Measurements from ENCODE around the gene USP24. TPM values are rescaled to one million over a fixed set of nuclear protein-coding genes. Genes with fewer than 3 reads are reported as not detected.

The USP24 gene
- polyA plus RNA-seq, 1 of the 3 experiments (the other 2 are of a cell fraction), result 8.1 TPM

DNA sequence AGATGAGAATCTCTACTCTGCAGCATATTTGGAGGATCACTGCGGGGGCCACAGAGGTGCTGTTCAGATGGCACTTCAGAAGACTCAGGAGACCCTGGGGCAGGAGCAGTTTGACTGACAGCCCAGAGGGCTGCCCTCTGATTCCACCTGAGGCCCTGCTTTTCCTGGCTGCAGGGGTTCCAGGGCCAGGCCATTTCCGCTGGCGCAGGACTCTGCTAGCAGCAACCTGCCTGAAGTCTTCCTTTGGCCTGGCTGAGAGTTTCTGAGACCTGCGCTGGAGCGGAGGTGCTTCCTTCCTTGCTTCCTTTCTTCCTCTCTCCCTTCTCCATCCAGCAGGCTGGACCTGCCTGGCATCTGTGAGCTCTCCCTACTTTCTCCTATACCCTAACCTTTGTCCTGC is 164.0 kb downstream of the USP24 start:
- H3K79me2 ChIP-seq (ENCODE audit: insufficient read depth), result no peaks in the 10 kb centered on the region
- H3K27ac ChIP-seq (ENCODE audit: low read depth in 2 of 2, low read length in 1 of 2), result no peak overlapping the region
- DNase-seq, result no peak
- H3K9me2 ChIP-seq, result no peaks in the 10 kb centered on the region
- H3K27me3 ChIP-seq (ENCODE audit: insufficient read depth), result no peaks in the 10 kb centered on the region
- no peaks in the 10 kb centered on the region for H3K36me3 ChIP-seq (replicated peaks in 1 of 2; ENCODE audit: control insufficient read depth in 1 of 2, insufficient read depth in 2 of 2, low read length in 1 of 2)
- no peak overlapping the region for H3K4me3 ChIP-seq (ENCODE audit: low read depth in 2 of 2, low read length in 1 of 2)
- H3K9ac ChIP-seq, result no peak overlapping the region
- no peaks in the 10 kb centered on the region for H3F3A ChIP-seq (replicated peaks; ENCODE audit: insufficient read depth)
- peaks cover 0 to 28% of the 10 kb centered on the region in 2 experiments; a peak in 1 of 4 replicates for H3K4me1 ChIP-seq (ENCODE audit: control insufficient read depth in 1 of 2, insufficient read depth in 2 of 2, low read depth in 1 of 2, low read length in 1 of 2)
- H2AFZ ChIP-seq (ENCODE audit: low read depth), result no peak overlapping the region
- 96% methylated on average over 3 of the region's 5 CpGs for WGBS (ENCODE audit: low lambda C conversion rate)
- CTCF ChIA-PET, result interaction anchor here (0.8 kb wide), 1 partner anchor 106 kb away, joined by 3 read pairs; no protein-coding TSS in a partner anchor
- no peak for TF ChIP-seq TEAD4 (IDR thresholded peaks at IDR 0.05; ENCODE audit: borderline replicate concordance, insufficient read depth)
- no peak for TF ChIP-seq ELF1 (IDR thresholded peaks at IDR 0.05)
- TF ChIP-seq, protein P1, sequence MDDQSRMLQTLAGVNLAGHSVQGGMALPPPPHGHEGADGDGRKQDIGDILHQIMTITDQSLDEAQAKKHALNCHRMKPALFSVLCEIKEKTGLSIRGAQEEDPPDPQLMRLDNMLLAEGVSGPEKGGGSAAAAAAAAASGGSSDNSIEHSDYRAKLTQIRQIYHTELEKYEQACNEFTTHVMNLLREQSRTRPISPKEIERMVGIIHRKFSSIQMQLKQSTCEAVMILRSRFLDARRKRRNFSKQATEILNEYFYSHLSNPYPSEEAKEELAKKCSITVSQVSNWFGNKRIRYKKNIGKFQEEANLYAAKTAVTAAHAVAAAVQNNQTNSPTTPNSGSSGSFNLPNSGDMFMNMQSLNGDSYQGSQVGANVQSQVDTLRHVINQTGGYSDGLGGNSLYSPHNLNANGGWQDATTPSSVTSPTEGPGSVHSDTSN (IDR thresholded peaks at IDR 0.05), result no peak
- TF ChIP-seq GATA2 (CRISPR knock-in tag; IDR thresholded peaks at IDR 0.05), result no peak
- no peak for TF ChIP-seq TCF12 (IDR thresholded peaks at IDR 0.05)
- TF ChIP-seq, protein P2, sequence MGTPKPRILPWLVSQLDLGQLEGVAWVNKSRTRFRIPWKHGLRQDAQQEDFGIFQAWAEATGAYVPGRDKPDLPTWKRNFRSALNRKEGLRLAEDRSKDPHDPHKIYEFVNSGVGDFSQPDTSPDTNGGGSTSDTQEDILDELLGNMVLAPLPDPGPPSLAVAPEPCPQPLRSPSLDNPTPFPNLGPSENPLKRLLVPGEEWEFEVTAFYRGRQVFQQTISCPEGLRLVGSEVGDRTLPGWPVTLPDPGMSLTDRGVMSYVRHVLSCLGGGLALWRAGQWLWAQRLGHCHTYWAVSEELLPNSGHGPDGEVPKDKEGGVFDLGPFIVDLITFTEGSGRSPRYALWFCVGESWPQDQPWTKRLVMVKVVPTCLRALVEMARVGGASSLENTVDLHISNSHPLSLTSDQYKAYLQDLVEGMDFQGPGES (IDR thresholded peaks at IDR 0.05; ENCODE audit: low read depth, low read length), result no peak
- H3K9me3 ChIP-seq, result no peaks in the 10 kb centered on the region
- no peak overlapping the region for H3K4me2 ChIP-seq
- POLR2A ChIA-PET, result no interaction called here
- no peaks in the 10 kb centered on the region for H4K20me1 ChIP-seq (ENCODE audit: insufficient read depth)

DNA sequence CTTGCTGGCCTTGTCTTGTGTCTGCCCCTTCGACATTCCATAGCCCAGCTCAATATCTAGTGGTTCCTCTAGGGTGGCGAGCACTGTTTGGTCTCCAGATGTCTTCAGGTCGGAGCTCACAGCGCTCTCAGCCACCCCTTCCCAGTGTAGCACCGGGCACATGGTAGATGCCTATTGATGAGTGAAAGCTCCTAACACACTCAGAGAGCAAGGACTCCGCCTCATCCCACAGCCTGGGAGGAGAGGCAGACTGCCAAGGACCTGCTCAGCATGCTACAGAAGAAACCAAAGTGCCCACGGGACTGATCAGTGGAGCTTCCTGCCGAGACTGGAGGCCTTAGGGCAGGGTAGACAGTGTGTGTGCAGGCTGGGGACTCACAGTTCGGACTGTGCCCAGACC is 164.9 kb downstream of the USP24 start:
- H3K79me2 ChIP-seq (ENCODE audit: insufficient read depth), result no peaks in the 10 kb centered on the region
- H3K4me3 ChIP-seq (ENCODE audit: low read depth in 2 of 2, low read length in 1 of 2), result no peak overlapping the region
- no peaks in the 10 kb centered on the region for H3K9me3 ChIP-seq
- no peaks in the 10 kb centered on the region for H4K20me1 ChIP-seq (ENCODE audit: insufficient read depth)
- H3K4me1 ChIP-seq (ENCODE audit: control insufficient read depth in 1 of 2, insufficient read depth in 2 of 2, low read depth in 1 of 2, low read length in 1 of 2), result peaks cover 0 to 28% of the 10 kb centered on the region in 2 experiments; a peak in 1 of 4 replicates
- no peaks in the 10 kb centered on the region for H3K9me2 ChIP-seq
- no peak for TF ChIP-seq TAF1 (IDR thresholded peaks at IDR 0.05; ENCODE audit: borderline replicate concordance, low read depth, low read length)
- no peak for TF ChIP-seq POLR2AphosphoS5 (IDR thresholded peaks at IDR 0.05; ENCODE audit: low read depth, low read length)
- TF ChIP-seq RAD21 (IDR thresholded peaks at IDR 0.05; ENCODE audit: low read length), result no peak
- POLR2A ChIA-PET, result interaction anchor here (0.6 to 1.2 kb wide), 2 partner anchors 10 to 19 kb away, joined by 4 to 5 read pairs; no protein-coding TSS in a partner anchor
- CTCF ChIA-PET, result interaction anchor here (1.0 to 2.9 kb wide), 5 partner anchors 10 to 105 kb away, joined by 4 to 15 read pairs (median 8); no protein-coding TSS in a partner anchor
- peak overlapping the region in 1 of 2 experiments; percentile 62; a peak in 1 of 4 replicates for H3K27ac ChIP-seq (ENCODE audit: low read depth in 2 of 2, low read length in 1 of 2)
- DNase-seq, result no peak
- H3F3A ChIP-seq (replicated peaks; ENCODE audit: insufficient read depth), result no peaks in the 10 kb centered on the region
- H3K36me3 ChIP-seq (replicated peaks in 1 of 2; ENCODE audit: control insufficient read depth in 1 of 2, insufficient read depth in 2 of 2, low read length in 1 of 2), result no peaks in the 10 kb centered on the region
- WGBS (ENCODE audit: low lambda C conversion rate), result no CpG with 5 or more reads among the region's 9 CpGs
- H3K4me2 ChIP-seq, result no peak overlapping the region
- no peaks in the 10 kb centered on the region for H3K27me3 ChIP-seq (ENCODE audit: insufficient read depth)
- H3K9ac ChIP-seq, result no peak overlapping the region
- H2AFZ ChIP-seq (ENCODE audit: low read depth), result no peak overlapping the region

DNA sequence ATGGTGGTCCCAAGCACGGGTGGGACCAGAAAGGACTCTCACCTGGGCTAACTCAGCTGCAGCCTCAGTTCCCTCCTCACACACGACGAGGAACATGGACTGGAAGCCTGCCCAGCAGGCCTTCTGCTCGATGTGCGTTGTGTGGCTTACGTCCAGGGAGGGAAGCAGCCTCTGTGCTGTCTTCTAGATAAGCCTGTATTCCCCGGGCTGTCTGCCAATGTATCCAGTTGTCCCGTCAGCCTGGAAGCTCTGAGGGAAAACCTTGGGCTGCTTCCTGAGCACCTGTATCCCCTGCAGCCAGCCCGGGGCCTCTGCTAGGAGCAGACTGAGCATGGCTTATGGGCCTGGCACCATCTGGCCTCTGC is 165.3 kb downstream of the USP24 start:
- Histone ChIP-seq H3K4me1 (ENCODE audit: control insufficient read depth in 1 of 2, insufficient read depth in 2 of 2, low read depth in 1 of 2, low read length in 1 of 2) (peaks cover 0 to 28% of the 10 kb centered on the region in 2 experiments; a peak in 1 of 4 replicates), H3K4me3 (ENCODE audit: low read depth in 2 of 2, low read length in 1 of 2) (no peak overlapping the region), H3K79me2 (ENCODE audit: insufficient read depth) (no peaks in the 10 kb centered on the region), H3K4me2 (no peak overlapping the region), H4K20me1 (ENCODE audit: insufficient read depth) (no peaks in the 10 kb centered on the region), H3K9me3 (no peaks in the 10 kb centered on the region), H3K9ac (no peak overlapping the region), H3K27ac (ENCODE audit: low read depth in 2 of 2, low read length in 1 of 2) (peak overlapping the region in 1 of 2 experiments; percentile 62; a peak in 1 of 4 replicates), H3K27me3 (ENCODE audit: insufficient read depth) (no peaks in the 10 kb centered on the region), H3K9me2 (no peaks in the 10 kb centered on the region), H2AFZ (ENCODE audit: low read depth) (no peak overlapping the region), H3K36me3 (replicated peaks in 1 of 2; ENCODE audit: control insufficient read depth in 1 of 2, insufficient read depth in 2 of 2, low read length in 1 of 2) (no peaks in the 10 kb centered on the region), H3F3A (replicated peaks; ENCODE audit: insufficient read depth) (no peaks in the 10 kb centered on the region)
- TF ChIP-seq, protein P3, sequence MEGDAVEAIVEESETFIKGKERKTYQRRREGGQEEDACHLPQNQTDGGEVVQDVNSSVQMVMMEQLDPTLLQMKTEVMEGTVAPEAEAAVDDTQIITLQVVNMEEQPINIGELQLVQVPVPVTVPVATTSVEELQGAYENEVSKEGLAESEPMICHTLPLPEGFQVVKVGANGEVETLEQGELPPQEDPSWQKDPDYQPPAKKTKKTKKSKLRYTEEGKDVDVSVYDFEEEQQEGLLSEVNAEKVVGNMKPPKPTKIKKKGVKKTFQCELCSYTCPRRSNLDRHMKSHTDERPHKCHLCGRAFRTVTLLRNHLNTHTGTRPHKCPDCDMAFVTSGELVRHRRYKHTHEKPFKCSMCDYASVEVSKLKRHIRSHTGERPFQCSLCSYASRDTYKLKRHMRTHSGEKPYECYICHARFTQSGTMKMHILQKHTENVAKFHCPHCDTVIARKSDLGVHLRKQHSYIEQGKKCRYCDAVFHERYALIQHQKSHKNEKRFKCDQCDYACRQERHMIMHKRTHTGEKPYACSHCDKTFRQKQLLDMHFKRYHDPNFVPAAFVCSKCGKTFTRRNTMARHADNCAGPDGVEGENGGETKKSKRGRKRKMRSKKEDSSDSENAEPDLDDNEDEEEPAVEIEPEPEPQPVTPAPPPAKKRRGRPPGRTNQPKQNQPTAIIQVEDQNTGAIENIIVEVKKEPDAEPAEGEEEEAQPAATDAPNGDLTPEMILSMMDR (IDR thresholded peaks at IDR 0.05), result no peak
- TF ChIP-seq FOXJ3 (CRISPR knock-in tag; IDR thresholded peaks at IDR 0.05), result no peak
- no peak for TF ChIP-seq FOXM1 (IDR thresholded peaks at IDR 0.05; ENCODE audit: low read depth)
- 43% methylated on average over 4 of the region's 9 CpGs for WGBS (ENCODE audit: low lambda C conversion rate)
- ChIA-PET POLR2A (interaction anchor here (1.2 kb wide), 1 partner anchor 10 kb away, joined by 5 read pairs; no protein-coding TSS in a partner anchor), CTCF (interaction anchor here (1.0 to 2.9 kb wide), 5 partner anchors 10 to 105 kb away, joined by 4 to 15 read pairs (median 8); no protein-coding TSS in a partner anchor)
- DNase-seq, result peak; percentile 67
